ENCODE data around the gene LDLRAD3. TPM values are rescaled to one million over a fixed set of nuclear protein-coding genes. Genes with fewer than 3 reads are reported as not detected.

The LDLRAD3 gene
- total RNA-seq, 1 experiment from 2014 or later, result 19.0 TPM

GRCh38 chr11:35949242-35949641, 5.4 kb downstream of the LDLRAD3 start:
- no peak overlapping the region for H2AFZ ChIP-seq (ENCODE audit: low read depth, low read length, poor library complexity, severe bottlenecking)
- no TSS peak for BruUV-seq (replicated peaks)
- H3K9ac ChIP-seq (ENCODE audit: low read length), result no peak overlapping the region
- intact Hi-C loops (cut with micrococcal nuclease), result loop anchor here (10.0 kb wide), 1 partner anchor 334 kb away; the partner anchor contains the start of gene FJX1
- peaks cover 17 to 26% of the 10 kb centered on the region in 2 experiments for H3K4me1 ChIP-seq (ENCODE audit: control insufficient read depth in 1 of 2, insufficient read depth in 2 of 2, low read length in 2 of 2)
- CTCF ChIA-PET, result interaction anchor here (0.7 kb wide), 1 partner anchor 127 kb away, joined by 3 read pairs; no protein-coding TSS in a partner anchor
- H4K20me1 ChIP-seq (ENCODE audit: insufficient read depth), result peaks cover 4% of the 10 kb centered on the region; the same call in 1 of the 2 replicates
- no peaks in the 10 kb centered on the region for H3K9me3 ChIP-seq (ENCODE audit: control insufficient read depth in 1 of 2, insufficient read depth in 1 of 2, low read depth in 1 of 2, low read length in 2 of 2)
- peaks cover 90% of the 10 kb centered on the region for H3K79me2 ChIP-seq (ENCODE audit: insufficient read depth, low read length)
- no peaks in the 10 kb centered on the region for H3K9me2 ChIP-seq (ENCODE audit: insufficient read depth)
- H3K27me3 ChIP-seq (ENCODE audit: insufficient read depth, low read length), result no peaks in the 10 kb centered on the region
- DNase-seq (ENCODE audit: low read depth, low spot score), result no peak
- POLR2A ChIA-PET, result no interaction called here
- no peak overlapping the region for H3K4me2 ChIP-seq (ENCODE audit: low read length)
- ATAC-seq, result no peak
- H3K4me3 ChIP-seq (replicated peaks in 1 of 2; ENCODE audit: low read depth in 1 of 2, low read length in 2 of 2), result no peak overlapping the region
- H3K27ac ChIP-seq (ENCODE audit: low read depth, low read length), result no peak overlapping the region
- TF ChIP-seq SIN3A (IDR thresholded peaks at IDR 0.05; ENCODE audit: low read depth) (no peak), ELF1 (IDR thresholded peaks at IDR 0.05; ENCODE audit: borderline replicate concordance, low read depth) (no peak), SRF (IDR thresholded peaks at IDR 0.05; ENCODE audit: low read depth) (no peak), CEBPB (IDR thresholded peaks at IDR 0.05; ENCODE audit: low read depth) (no peak), YY1 (IDR thresholded peaks at IDR 0.05; ENCODE audit: extremely low read depth, insufficient replicate concordance, low read depth, low read length) (no peak), RAD21 (IDR thresholded peaks at IDR 0.05; ENCODE audit: low read depth) (no peak), REST (IDR thresholded peaks at IDR 0.05; ENCODE audit: low read depth) (no peak), CTCF (IDR thresholded peaks at IDR 0.05 in 2 of 3, conservative IDR thresholded peaks at IDR 0.05 in 1 of 3; ENCODE audit: borderline replicate concordance in 1 of 3, insufficient read depth in 1 of 3, low read depth in 2 of 3, low read length in 2 of 3) (no peak), SP1 (IDR thresholded peaks at IDR 0.05; ENCODE audit: low read depth) (no peak), ZNF274 (IDR thresholded peaks at IDR 0.05; ENCODE audit: low read depth, low read length) (no peak), ZFX (IDR thresholded peaks at IDR 0.05) (no peak)
- RAD21 ChIA-PET (ENCODE audit: low non-redundant PET in 1 of 2, low total read pairs in 2 of 2, uncharacterized antibody in 2 of 2, unreplicated experiment in 2 of 2), result no interaction called here
- H3K36me3 ChIP-seq (ENCODE audit: control insufficient read depth in 1 of 2, insufficient read depth in 2 of 2, low read length in 2 of 2), result no peaks in the 10 kb centered on the region
